Gastroesophageal sphincter (tissue), 4 donors: ENCODE measurements around the gene CPEB3. TPM values are rescaled to one million over a fixed set of nuclear protein-coding genes. Genes with fewer than 3 reads are reported as not detected.
A peak's percentile ranks its signal among the peaks of the same experiment; 100 is the strongest.

ENCODE experiments used
- ATAC-seq: fragments of 150-250 bp; one replicate; pipeline ENCODE4 v1.9.1; 2016; ENCODE audit warnings: mild to moderate bottlenecking, moderate library complexity
- H3K27ac ChIP-seq, 4 donors: fragments of 200-600 bp; sonication (generic) in 3 of 4; 1 replicate in 3 of 4; 2 replicates in 1 of 4; pipeline ENCODE4 v1.5.1; 2016 to 2019
- H3K27me3 ChIP-seq: fragments of 200-600 bp; sonication (generic); one replicate; pipeline ENCODE4 v1.5.1; 2019
- H3K36me3 ChIP-seq, 2 donors: fragments of 200-600 bp; sonication (generic); one replicate each; pipeline ENCODE4 v1.5.1; 2019; ENCODE audit warnings: control low read depth in 1 of 2
- H3K4me1 ChIP-seq, 3 donors: fragments of 200-600 bp; sonication (generic); 1 replicate in 2 of 3; 2 replicates in 1 of 3; pipeline ENCODE4 v1.5.1; 2016 to 2019; ENCODE audit warnings: control low read depth in 2 of 3
- H3K4me3 ChIP-seq, 2 donors: fragments of 200-600 bp; sonication (generic); one replicate each; pipeline ENCODE4 v1.5.1; 2019; ENCODE audit warnings: mild to moderate bottlenecking in 1 of 2, moderate library complexity in 1 of 2
- H3K9me3 ChIP-seq, 3 donors: fragments of 200-600 bp; sonication (generic); one replicate each; pipeline ENCODE4 v1.5.1; 2017 to 2019; ENCODE audit warnings: control low read depth in 2 of 3
- CTCF ChIP-seq, 4 experiments: fragments of 200-600 bp in 2 of 4; fragments of 450-650 bp in 2 of 4; sonication (generic) in 1 of 4; IDR thresholded peaks; one replicate each; pipeline ENCODE4 v1.5.1; 2017 to 2019; ENCODE audit warnings: antibody characterized with exemption in 4 of 4, mild to moderate bottlenecking in 2 of 4, moderate library complexity in 2 of 4
- EP300 ChIP-seq: sonication (generic); formaldehyde crosslinking; IDR thresholded peaks from one replicate; pipeline ENCODE4 v1.6.1; 2017; ENCODE audit warnings: antibody characterized with exemption, mild to moderate bottlenecking
- POLR2A ChIP-seq, 2 donors: fragments of 450-650 bp; IDR thresholded peaks; one replicate each; pipeline ENCODE4 v1.6.1; 2017; ENCODE audit warnings: antibody characterized with exemption in 2 of 2, mild to moderate bottlenecking in 2 of 2, moderate library complexity in 1 of 2
- POLR2AphosphoS5 ChIP-seq: sonication (generic); formaldehyde crosslinking; IDR thresholded peaks from one replicate; pipeline ENCODE4 v1.6.1; 2017; ENCODE audit warnings: antibody characterized with exemption
- WGBS, 2 donors: methylation state at CpG; one replicate each; pipeline ENCODE4 v1.1.5; 2018; ENCODE audit warnings: low coverage in 1 of 2; 5-methylcytosine and 5-hydroxymethylcytosine counted together
- total RNA-seq, 4 donors: library from RNA; depleted of rRNA; stranded (reverse); fragments of >200 nt; gene quantifications; one replicate each; pipeline ENCODE4 v1.1.0, GENCODE V29; 2016

The CPEB3 gene
- total RNA-seq, 4 donors from 2014 or later = 4.7 to 11.8 (median 9.7) TPM

GRCh38 chr10:92244796-92245195 is 46.1 kb downstream of the CPEB3 start:
- no peak overlapping the region for H3K27ac ChIP-seq
- TF ChIP-seq CTCF (IDR thresholded peaks at IDR 0.05) (no peak), POLR2A (IDR thresholded peaks at IDR 0.05) (no peak), EP300 (no peak), POLR2AphosphoS5 (no peak)
- no peaks in the 10 kb centered on the region for H3K9me3 ChIP-seq
- H3K36me3 ChIP-seq = no peaks in the 10 kb centered on the region
- WGBS, 2 donors = 88 to 96% methylated on average over 2 to 3 of the region's 3 CpGs
- H3K4me1 ChIP-seq = peaks cover 0 to 33% (median 3%) of the 10 kb centered on the region in 3 donors
- no peak for ATAC-seq
- no peak overlapping the region for H3K4me3 ChIP-seq
- no peaks in the 10 kb centered on the region for H3K27me3 ChIP-seq

- H3K36me3 ChIP-seq = no peaks in the 10 kb centered on the region
- H3K4me1 ChIP-seq = peaks cover 0 to 46% (median 3%) of the 10 kb centered on the region in 3 donors
- no peaks in the 10 kb centered on the region for H3K27me3 ChIP-seq
- no peaks in the 10 kb centered on the region for H3K9me3 ChIP-seq
- TF ChIP-seq POLR2AphosphoS5 = no peak
- H3K4me3 ChIP-seq = peak overlapping the region; percentile 35
- 11 to 16% methylated on average over 8 of the region's 8 CpGs for WGBS, 2 donors
- no peak for ATAC-seq
- peak overlapping the region; percentile 44 to 94 (median 64) for H3K27ac ChIP-seq
Observed at GRCh38 chr10:92242910-92243671, 47.8 kb downstream of the CPEB3 start.

GRCh38 chr10:92242380-92242779 is 48.5 kb downstream of the CPEB3 start:
- no peaks in the 10 kb centered on the region for H3K9me3 ChIP-seq
- no peak overlapping the region for H3K4me3 ChIP-seq
- H3K36me3 ChIP-seq = no peaks in the 10 kb centered on the region
- ATAC-seq = no peak
- peak overlapping the region in 3 of 4 donors; percentile 80 to 94 (median 91) for H3K27ac ChIP-seq
- H3K4me1 ChIP-seq = peaks cover 0 to 53% (median 3%) of the 10 kb centered on the region in 3 donors
- H3K27me3 ChIP-seq = no peaks in the 10 kb centered on the region
- no peak for TF ChIP-seq CTCF (IDR thresholded peaks at IDR 0.05)
- 40 to 49% methylated on average over 2 of the region's 2 CpGs for WGBS, 2 donors

GRCh38 chr10:92241501-92241900 is 49.4 kb downstream of the CPEB3 start:
- peak overlapping the region; percentile 80 to 90 for H3K4me3 ChIP-seq
- 39 to 73% methylated on average over 1 of the region's 1 CpG for WGBS, 2 donors
- TF ChIP-seq POLR2A (IDR thresholded peaks at IDR 0.05) = no peak
- TF ChIP-seq CTCF (IDR thresholded peaks at IDR 0.05) = no peak
- no peak for TF ChIP-seq POLR2AphosphoS5
- TF ChIP-seq EP300 = no peak
- H3K9me3 ChIP-seq = no peaks in the 10 kb centered on the region
- H3K4me1 ChIP-seq = peaks cover 0 to 62% (median 3%) of the 10 kb centered on the region in 3 donors
- no peaks in the 10 kb centered on the region for H3K27me3 ChIP-seq
- peak overlapping the region; percentile 88 to 94 (median 90) for H3K27ac ChIP-seq
- no peaks in the 10 kb centered on the region for H3K36me3 ChIP-seq
- no peak for ATAC-seq

- no peak for ATAC-seq
- Histone ChIP-seq H3K4me1 (peaks cover 0 to 66% (median 3%) of the 10 kb centered on the region in 3 donors), H3K4me3 (peak overlapping the region; percentile 80 to 90), H3K27ac (peak overlapping the region; percentile 88 to 94 (median 90)), H3K27me3 (no peaks in the 10 kb centered on the region), H3K9me3 (no peaks in the 10 kb centered on the region), H3K36me3 (no peaks in the 10 kb centered on the region)
- WGBS, 2 donors = 7 to 8% methylated on average over 3 to 9 of the region's 9 CpGs
- TF ChIP-seq CTCF (IDR thresholded peaks at IDR 0.05) = no peak
- no peak for TF ChIP-seq POLR2A (IDR thresholded peaks at IDR 0.05)
- no peak for TF ChIP-seq EP300
- no peak for TF ChIP-seq POLR2AphosphoS5
Observed at GRCh38 chr10:92241158-92241500, 49.7 kb downstream of the CPEB3 start.
